Upper lobe of left lung (tissue), 4 donors: ENCODE data around the gene TMEM168.

Source experiments
- CTCF ChIP-seq, 6 experiments: fragments of 450-650 bp in 4 of 6; fragments of 200-600 bp in 2 of 6; sonication (generic) in 2 of 6; IDR thresholded peaks; one replicate each; pipeline ENCODE4 v1.5.1; 2016 to 2019; ENCODE audit warnings: antibody characterized with exemption in 6 of 6
- POLR2A ChIP-seq, 4 donors: fragments of 450-650 bp; IDR thresholded peaks; one replicate each; pipeline ENCODE4 v1.5.1; 2016 to 2017; ENCODE audit warnings: antibody characterized with exemption in 4 of 4, mild to moderate bottlenecking in 2 of 4
- POLR2AphosphoS5 ChIP-seq, 2 donors: sonication (generic); formaldehyde crosslinking; IDR thresholded peaks; one replicate each; pipeline ENCODE4 v1.5.1; 2017; ENCODE audit warnings: antibody characterized with exemption in 2 of 2

DNA sequence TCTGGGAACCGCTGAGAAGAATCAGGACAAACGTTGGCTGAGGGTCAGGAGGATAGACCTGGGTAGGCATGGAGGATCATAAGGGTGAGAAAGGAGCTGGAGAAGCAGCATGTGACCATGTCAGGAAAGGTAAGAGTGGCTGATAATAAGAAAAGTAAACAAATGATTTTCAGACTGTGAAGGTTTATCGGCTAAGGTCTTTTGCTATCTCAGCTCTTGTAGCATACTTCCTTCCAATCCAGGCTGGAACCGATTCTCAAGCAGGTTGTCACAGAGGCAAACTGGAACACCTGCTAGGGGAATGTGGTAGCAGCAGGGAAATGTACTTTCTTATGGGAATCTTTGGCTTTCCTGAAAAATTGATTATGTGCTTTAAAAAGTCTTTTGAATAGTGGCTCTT, 74.7 kb downstream of the TMEM168 start:
- TF ChIP-seq POLR2AphosphoS5 (IDR thresholded peaks at IDR 0.05) (no peak), CTCF (IDR thresholded peaks at IDR 0.05) (no peak), POLR2A (IDR thresholded peaks at IDR 0.05) (no peak)
